ENCODE results near the gene CHADL. TPM values are rescaled to one million over a fixed set of nuclear protein-coding genes. Genes with fewer than 3 reads are reported as not detected.

The CHADL gene
- total and polyA plus RNA-seq, 2 of the 4 experiments (the other 2 are of a cell fraction): 0.18 to 0.53 TPM

GRCh38 chr22:41286639-41287091 lies 45.9 kb upstream of the CHADL start:
- WGBS, 2 experiments (ENCODE audit: extremely low coverage in 2 of 2, insufficient read length in 1 of 2): 0% methylated on average over 4 of the region's 15 CpGs; no CpG with 5 or more reads in 1 of the 2 experiments
- in situ Hi-C loops (cut with MboI; ENCODE audit: low sequenced_read_pairs): no loop called here
- Histone ChIP-seq H3K36me3 (ENCODE audit: control insufficient read depth, insufficient read depth, low read length) (peaks cover 16% of the 10 kb centered on the region), H3K4me2 (ENCODE audit: low read depth, low read length) (peak overlapping the region; percentile 96), H2BK5ac (ENCODE audit: low read depth, low read length, poor library complexity, severe bottlenecking) (peak overlapping the region; percentile 99), H4K8ac (ENCODE audit: low read depth in 2 of 2, low read length in 2 of 2) (peak overlapping the region; percentile 77 to 95), H3K18ac (ENCODE audit: low read depth, low read length) (peak overlapping the region; percentile 90), H2AK9ac (replicated peaks; ENCODE audit: low read depth, low read length, poor library complexity) (peak overlapping the region; percentile 84), H3K4me3 (ENCODE audit: insufficient read depth, low read depth, low read length) (peak overlapping the region; percentile 46), H4K91ac (ENCODE audit: insufficient read depth, low read depth, low read length) (peak overlapping the region; percentile 98), H2AK5ac (ENCODE audit: low read depth, low read length) (peak overlapping the region; percentile 97), H3K14ac (replicated peaks; ENCODE audit: low read depth, low read length) (peak overlapping the region; percentile 85), H4K20me1 (ENCODE audit: insufficient read depth, low read length) (peaks cover 5% of the 10 kb centered on the region; the same call in 1 of the 2 replicates), H3K23ac (ENCODE audit: low read depth, low read length) (peak overlapping the region; percentile 95), H3K27me3 (ENCODE audit: control insufficient read depth, insufficient read depth, low read length) (no peaks in the 10 kb centered on the region), H3K9me1 (ENCODE audit: insufficient read depth, low read length) (peaks cover 9% of the 10 kb centered on the region), H3K4ac (ENCODE audit: low read depth, low read length) (peak overlapping the region; percentile 98), H2BK120ac (ENCODE audit: low read depth, low read length) (peak overlapping the region; percentile 94), H3K56ac (ENCODE audit: extremely low read depth, insufficient read depth, low read length) (peak overlapping the region; percentile 67), H3K9ac (ENCODE audit: low read depth, low read length) (peak overlapping the region; percentile 69), H2AFZ (replicated peaks; ENCODE audit: low read length, poor library complexity) (peak overlapping the region; percentile 89), H3K27ac (ENCODE audit: insufficient read depth, low read length) (peak overlapping the region; percentile 79), H4K5ac (ENCODE audit: low read depth, low read length) (peak overlapping the region; percentile 97), H2BK15ac (ENCODE audit: low read depth, low read length) (peak overlapping the region; percentile 97), H3K9me3 (ENCODE audit: control insufficient read depth, insufficient read depth, low read length) (no peaks in the 10 kb centered on the region), H2BK20ac (ENCODE audit: low read depth, low read length) (peak overlapping the region; percentile 94), H3K79me1 (ENCODE audit: low read depth in 1 of 2, low read length in 2 of 2) (peaks cover 13 to 53% of the 10 kb centered on the region in 2 experiments; a peak in 3 of 4 replicates), H3K4me1 (ENCODE audit: control insufficient read depth, insufficient read depth, low read length) (peaks cover 26% of the 10 kb centered on the region)
- CTCF ChIA-PET: interaction anchor here (0.5 to 1.1 kb wide), 2 partner anchors 21 to 186 kb away, joined by 3 to 6 read pairs; no protein-coding TSS in a partner anchor
- BruUV-seq (replicated peaks): no TSS peak
- dilution Hi-C loops (cut with HindIII; ENCODE audit: low sequenced_read_pairs, unreplicated experiment): no loop called here
- POLR2A ChIA-PET (ENCODE audit: unreplicated experiment): interaction anchor here (0.6 kb wide), 2 partner anchors 58 to 96 kb away, joined by 3 to 6 read pairs; no protein-coding TSS in a partner anchor
- ATAC-seq (ENCODE audit: low read depth) (no peak), DNase-seq (peak; percentile 38)
- intact Hi-C loops (cut with micrococcal nuclease): loop anchor here (2.0 kb wide), 1 partner anchor 14 kb away; the partner anchor contains the start of gene ZC3H7B
- TF ChIP-seq RCOR1 (IDR thresholded peaks at IDR 0.05; ENCODE audit: insufficient replicate concordance, low read length): no peak
- no peak for TF ChIP-seq ELK1 (IDR thresholded peaks at IDR 0.05; ENCODE audit: borderline replicate concordance, low read depth, low read length)

All from IMR-90 (cell line).